DMS114 treated with DMSO at 0.1 percent for 48 hours (cell line): ENCODE data around the gene CDH20.
"Not testable (repeated sequence)": the region's sequence is repeated elsewhere in the genome, so short reads cannot be mapped to it uniquely, and the experiment has no call there.

ENCODE experiments used
- DNase-seq: peaks from one replicate; lab custom pipeline; 2025; ENCODE audit not compliant: unreplicated experiment; lab: John Stamatoyannopoulos, UW

The CDH20 gene

DNA sequence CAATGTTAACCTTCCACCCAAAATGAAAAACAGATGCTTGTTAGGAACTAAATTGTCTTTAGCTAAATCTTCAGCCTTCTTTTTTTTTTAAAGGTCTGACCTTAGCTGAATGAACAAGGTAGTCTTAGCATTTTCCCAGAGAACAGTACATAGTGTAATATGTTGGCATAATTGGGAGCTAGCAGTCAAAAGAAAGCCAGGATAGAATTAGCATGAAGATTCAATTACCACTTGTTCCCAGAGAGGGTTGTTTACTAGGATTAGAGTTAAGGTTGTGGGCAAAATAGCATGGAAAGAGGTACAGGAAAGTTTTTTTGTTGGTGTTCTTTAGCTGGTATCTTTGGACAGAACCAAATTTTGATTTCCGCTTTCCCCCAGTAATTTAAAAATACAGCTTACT, 6.9 kb downstream of the CDH20 start:
- no peak for DNase-seq

DNA sequence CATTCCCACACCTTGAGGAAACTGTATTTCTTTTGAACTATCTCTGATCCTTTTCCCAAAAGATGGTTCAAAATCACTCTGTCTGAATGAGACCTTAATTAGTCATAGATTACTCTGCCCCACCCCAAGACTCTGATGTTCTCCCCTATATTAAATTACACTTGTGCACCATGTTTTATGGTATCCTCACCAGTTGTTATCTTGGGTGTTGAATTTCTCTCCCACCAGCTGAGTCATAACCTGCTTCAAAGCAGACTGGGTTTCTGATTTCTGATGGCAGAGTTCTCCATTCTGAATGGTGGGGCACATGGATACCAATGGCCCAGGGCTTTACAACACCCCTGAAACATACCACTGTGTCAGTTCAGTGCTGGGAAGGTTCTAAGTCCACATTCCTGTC, 15.0 kb downstream of the CDH20 start:
- no peak for DNase-seq

DNA sequence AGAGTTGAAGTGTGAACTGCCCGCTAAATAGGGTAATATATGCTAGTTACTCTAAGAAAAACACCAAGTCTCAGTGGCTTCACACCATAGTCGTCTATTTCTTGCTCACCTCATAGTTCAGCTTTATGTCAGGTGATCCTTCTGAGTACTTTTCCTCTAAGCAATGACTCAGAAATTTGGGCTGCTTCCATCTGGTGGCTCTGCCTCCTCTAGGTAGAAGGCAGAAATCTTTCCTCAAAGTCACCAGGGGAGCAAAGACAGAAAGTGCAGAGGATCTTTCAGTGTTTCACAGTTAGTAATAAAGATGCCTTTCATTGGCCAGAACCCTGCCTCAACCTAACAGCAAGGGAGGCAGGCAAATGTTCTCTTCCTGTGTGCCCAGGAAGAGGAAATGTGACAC, 17.3 kb downstream of the CDH20 start:
- no peak for DNase-seq

DNA sequence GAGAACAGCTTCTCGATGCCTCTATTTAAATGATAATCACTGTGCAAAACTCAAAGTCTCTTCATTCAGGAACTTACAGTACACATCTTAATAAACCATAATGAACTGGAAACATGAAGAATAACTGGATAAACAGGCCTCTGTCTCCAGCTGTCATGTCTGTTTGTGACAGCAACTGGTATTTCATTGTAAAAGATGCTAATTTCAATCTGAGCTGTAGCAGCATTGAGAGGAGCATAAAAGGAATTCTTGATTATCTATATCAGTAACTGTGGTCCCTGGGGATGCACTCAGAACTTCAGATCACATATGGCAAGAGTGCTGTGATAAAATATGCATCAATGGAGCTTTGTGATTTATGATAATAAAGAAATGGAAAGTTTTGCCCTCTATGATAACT, 18.8 kb downstream of the CDH20 start:
- DNase-seq = no peak

DNA sequence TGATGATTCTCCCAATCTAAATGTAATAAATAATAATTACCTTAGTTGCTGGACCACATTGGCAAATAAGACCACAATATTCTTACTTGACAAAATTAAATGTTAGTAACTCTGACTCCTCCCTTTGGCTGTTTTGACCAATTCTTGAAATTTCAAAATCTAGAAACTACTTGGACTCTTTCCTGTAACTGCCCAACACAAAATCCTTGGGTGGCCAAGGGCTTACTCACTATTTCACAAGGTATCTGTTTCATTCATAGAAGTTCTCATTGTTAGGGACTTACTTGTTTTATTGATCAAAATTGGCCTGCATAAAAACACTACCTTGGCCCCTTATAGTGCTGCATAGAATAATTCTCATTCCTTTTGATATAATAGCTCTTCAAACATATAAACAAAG, 19.4 kb downstream of the CDH20 start:
- no peak for DNase-seq

DNA sequence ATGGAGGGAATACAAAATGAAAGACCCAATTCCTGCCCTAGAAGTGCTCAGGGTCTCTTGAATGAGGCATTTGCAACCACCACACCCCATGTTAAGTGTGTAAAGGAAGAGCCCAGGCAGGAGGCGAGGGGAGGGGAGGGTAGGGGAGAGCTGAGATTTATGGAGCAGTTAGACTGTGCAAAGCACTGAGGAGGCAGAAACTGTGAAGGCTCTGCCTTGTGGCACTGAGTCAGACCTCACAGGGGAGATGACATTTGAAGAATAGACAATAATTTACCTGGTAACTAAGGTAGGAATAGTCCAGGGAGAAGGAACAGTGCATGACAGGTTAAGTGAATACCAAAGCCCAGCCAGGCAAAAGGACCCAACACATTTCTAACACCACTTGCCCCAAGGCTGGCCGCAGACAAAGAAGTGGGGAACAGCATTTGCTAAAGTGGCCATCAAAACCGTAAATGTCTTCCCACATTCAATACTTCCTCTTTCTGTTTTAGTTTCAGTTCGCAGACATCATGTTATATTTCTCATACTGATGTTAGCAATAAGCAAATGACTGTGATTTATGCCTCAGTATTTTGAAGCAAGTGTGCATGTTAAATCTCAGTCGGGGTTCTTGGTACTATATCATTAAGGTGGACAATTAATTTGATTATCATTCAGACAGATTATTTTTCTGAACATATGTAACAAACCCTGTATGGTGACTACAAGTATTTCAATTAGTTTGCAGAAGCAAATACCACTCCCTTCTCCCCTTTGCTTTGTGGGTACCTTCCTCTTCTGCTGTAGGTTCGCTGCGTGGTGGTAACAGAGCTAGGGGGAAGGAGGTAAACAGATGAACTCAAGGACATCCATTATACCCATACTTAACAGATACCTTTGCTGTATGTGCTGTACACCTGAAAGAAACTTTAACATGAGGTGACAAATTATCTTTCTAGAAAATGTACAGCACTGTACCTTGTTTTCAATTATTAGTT, 27.5 kb downstream of the CDH20 start:
- DNase-seq = no peak

DNA sequence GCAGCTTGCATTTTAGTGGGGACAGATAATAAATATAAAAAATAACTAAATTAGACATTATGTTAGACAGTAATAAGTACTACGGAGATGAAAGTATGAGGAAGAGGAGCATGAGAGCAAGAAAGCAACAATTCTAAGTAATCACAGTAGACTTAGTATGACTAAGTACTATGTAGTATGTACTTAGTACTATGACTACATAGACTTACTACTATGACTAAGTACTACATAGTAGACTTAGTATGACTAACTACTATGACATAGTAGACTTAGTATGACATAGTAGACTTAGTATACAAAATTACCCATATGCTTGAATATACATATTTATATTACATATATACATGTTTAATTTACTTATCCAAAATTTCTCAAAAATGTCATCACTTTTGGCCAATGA, 29.3 kb downstream of the CDH20 start:
- DNase-seq = no peak

DNA sequence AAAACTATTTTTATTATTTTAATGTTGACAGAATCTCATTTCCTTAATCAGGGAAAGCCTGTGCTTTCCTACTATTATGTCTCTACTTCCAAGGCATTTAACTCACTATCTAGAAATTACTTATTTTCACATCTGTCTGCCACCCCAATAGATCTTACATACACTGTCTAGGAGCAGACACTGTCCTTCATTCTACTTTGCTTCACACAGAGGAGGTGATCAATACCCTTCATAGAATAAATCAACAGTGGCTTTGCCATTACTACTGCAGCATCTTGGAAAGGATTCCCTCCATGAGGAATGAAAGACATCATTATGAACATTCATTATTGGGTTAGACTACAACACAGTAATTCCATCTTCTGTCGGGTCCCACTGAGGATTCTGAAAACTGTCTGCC, 31.7 kb downstream of the CDH20 start:
- no peak for DNase-seq

DNA sequence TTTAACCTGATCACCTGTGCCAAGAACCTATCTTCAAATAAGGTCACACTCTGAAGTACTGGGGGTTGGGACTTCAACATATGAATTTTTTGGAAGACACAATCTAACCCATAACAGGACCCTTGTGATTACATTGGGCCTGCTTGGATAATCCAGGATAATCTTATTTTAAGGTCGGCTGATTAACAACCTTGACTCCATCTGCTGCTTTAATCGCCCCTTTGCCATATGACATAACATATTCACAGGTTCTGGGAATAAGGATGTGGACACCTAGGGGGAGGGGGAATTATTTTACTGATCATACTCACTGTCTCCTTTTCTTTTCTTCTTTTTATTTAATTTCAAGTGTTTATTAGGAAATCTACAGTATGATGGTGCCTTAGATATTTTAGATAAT, 34.8 kb downstream of the CDH20 start:
- DNase-seq = no peak

DNA sequence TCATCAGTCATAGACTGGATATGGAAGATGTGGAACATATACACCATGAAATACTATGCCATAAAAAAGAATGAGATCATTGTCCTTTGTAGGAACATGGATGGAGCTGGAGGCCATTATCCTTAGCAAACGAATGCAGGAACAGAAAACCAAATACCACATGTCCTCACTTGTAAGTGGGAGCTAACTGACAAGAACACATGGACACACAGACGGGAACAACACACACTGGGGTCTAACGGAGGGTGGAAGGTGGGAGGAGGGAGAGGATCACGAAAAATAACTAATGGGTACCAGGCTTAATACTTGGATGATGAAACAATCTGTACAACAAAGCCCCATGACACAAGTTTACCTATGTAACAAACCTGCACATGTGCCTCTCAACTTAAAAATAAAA, 36.4 kb downstream of the CDH20 start:
- DNase-seq = not testable (repeated sequence)

DNA sequence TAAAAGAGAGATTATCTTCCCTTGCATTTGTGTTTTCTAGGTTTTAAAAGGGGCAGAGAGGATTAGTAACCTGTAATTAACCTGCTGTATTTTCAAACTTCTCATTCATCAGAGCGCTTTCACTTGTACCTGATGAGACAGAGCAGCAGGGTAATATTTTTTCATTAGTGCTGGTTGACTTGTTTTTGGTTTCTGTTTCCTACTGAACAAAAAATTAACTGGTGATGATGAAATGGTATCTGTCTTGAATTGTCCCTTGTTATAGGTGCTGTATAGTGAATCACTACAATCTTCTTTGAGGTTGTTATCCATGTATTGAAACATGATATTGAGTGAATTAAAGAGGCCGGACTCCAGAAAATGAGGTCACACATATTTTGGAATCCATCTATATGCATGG, 37.9 kb downstream of the CDH20 start:
- DNase-seq = no peak

DNA sequence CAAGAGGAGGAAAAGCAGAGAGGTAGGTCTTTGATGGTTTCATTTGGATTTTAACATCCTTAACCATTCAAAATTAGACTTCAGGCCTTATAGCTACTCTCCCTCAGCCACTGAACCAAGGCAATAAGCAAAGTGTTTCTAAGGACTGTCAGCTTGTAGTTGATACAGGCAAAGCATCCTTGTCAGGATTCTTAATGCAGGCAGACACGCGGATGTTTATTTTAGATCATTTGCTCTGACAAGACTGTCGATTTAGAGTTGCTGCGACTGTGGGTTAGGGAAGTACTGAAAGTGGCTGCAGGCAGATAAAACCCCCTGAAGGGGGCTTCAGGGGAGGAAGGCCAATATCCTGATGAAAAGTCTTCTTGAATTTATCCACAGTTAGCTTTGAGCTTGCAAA, 46.6 kb downstream of the CDH20 start:
- no peak for DNase-seq

DNA sequence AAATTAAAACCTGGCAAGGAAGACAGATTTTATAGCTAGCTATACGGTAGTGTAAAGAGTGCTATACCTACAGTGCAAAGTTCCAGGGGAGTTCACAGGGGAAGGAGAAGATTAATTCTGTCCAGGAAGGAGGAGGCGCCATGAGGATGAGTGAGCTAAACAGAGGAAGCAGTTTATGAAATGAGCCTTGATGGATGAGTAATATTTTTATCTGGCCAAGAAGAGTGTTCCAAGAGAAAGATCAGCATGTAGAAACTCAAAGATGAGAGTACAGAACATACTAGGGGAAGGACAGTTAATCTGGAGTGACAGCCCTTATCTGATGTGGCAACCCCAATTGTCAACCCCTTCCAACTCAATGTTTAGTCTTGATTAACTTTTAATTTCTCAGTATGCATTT, 54.8 kb downstream of the CDH20 start:
- DNase-seq = no peak

DNA sequence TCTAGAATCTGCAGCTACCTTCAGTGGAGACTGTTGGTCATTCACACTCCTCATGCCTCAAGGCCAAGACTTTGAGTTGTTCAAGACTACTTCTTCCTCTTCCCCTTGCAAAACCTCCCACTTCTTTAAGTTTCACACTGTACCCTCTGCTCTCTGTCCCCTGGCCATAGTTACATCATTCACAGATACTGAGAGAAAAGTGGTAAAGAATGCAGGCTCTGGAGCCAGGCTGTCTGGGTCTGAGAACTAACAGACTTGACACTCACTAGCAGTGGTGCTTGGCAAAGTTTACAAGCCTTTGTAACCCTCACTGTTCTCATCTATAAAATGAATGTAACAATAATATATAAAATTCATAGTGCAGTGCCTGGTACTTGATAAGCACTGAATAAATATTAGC, 61.8 kb downstream of the CDH20 start:
- DNase-seq = no peak

DNA sequence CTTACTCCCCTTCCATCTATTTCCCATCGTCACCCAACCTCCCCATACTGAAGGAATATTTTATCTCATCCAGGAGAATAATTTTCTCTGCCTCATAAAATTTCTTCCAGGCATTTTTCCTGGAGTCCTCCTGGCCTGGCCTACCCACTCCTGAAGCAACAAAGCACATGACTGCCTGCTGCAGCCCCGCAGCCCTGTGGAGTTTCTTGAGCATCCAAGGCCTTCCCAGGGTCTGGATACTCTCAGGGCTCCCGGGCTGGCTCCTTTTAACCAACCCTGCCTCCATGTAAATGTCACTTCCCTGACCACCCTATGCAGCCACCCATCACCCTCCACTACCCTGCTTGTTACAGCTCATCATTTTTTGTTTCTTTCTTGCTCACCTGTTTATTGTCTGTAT, 64.0 kb downstream of the CDH20 start:
- DNase-seq = no peak

DNA sequence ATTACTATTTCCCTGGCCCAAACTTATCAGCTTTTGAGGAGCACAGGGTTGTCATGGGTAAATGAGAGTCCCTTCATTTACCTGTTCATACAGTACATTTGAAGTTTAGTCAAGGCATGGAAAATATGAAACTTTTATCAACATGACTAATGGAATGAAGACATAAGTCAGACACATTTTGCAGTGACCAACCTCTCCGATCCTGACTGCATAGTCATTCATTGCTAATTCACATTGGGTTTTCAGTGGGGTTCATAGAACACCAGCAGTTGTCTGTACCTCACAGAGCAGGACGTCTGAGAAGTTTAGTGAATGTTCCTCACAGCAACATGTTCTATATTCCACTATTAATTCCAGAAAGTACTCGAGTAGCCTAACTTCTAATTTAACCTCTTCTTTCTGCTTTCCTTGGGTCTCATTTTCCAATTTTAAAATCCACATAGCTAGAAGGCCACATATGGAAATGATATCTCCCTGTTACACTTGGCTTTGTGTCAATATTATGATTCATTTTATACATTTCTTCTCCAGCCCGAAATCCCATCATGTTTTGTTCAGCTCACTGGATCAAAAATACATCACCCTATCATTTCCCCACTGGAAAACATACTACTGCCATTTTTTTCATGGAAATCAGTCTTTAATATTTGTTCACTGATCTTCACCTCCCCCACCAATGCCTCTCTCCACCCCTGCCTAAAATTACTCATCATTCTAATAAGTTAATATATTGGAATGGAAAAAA, 65.9 kb downstream of the CDH20 start:
- no peak for DNase-seq

DNA sequence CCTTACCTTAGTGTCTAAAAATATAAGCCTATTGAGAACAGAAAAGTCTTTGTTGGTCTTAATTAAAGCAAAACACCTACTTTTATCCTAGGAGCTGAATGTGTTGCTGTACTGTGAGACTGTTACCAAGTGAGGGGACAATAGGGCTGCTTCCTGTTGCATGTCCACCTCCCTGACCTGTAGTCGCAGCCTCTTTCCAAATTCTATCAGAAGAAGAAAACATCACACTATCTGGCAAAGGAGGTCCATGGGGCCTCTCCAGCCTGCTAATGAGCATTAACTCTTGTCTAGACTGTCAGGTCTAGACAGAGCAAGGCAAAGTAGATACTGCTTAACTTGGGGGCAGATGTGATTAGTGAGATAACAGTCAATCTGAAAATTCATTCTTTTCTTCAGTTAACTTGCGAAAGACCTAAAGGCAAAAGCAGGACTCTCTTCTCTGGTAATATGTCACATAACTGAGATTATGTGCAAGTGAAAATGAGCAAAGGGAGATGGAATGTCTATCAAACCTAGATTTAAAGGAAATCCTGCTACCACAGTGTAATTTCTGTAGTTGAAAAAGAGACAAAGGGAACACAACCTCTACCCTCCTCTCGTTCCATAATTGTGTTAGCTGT, 66.9 kb downstream of the CDH20 start:
- no peak for DNase-seq

DNA sequence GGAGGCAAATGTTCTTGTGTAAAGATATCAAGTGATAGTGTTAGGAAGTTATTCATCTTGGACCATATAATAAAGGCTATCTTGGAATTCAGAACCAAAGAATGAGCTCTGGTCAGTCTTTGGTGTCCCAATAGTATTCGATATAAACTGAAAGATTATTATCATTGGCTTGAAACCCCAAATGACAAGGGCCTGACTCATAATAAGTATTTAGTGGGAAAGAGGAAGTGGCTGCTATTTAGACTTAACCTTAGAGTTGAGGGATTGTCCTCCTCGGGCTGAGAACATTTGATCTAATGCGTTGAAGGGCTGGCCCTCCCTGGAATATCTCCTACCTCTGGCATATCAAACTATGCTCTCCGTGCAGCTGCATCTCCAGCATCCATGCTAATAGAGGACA, 67.5 kb downstream of the CDH20 start:
- no peak for DNase-seq

DNA sequence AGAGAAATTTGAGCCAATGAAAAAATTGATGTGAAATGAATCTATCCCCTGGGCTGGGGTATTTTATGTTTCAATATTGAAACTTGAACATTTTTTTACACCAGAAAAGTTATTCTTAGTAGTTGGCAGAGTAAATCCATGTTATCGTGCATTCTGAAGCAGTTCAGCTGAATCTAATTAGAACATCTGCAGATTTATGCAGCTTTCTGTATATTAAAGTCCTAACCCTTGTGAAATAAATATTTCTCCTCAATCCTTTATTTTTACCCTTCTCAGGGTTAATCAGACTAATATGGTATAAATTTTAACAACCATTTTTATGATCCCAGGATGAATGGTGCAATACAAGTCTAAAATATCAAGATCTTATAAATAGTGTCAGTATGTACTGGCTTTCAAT, 69.5 kb downstream of the CDH20 start:
- no peak for DNase-seq

DNA sequence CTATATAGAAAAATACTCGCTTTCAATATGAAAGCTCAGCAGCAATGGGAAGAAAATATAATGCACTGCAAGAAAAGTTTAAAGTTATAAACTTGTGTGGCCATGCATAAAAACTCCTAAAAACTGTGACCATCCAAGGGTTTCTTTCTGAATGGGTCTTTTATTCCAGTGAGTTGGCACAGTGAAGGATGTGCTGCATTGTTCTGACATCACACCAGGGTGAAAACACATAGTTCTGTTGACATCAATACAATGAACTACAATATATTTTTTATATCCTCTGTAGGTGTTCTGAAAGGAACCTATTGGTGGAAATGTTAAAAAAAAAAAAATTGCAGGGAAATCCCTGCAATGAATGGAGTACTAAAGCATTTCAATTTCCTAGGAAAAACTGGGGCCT, 80.2 kb downstream of the CDH20 start:
- no peak for DNase-seq

DNA sequence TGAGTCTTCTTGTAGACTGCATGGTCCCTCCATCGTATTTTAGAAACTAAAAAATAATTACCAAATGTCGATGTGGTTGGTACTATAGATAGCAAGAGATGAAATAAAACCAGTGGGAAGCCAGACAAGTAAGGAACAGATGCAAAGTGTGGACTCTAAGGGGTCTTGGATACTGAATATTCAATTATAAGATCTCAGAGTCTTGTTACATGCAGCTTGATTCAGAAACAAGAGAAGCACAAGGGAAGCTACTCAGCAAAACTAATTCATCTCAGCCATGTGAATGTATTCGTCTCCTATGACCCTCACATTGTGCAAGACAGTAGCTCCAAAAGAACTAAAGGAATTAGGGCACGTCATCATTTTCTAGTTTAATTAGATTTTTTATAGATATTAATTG, 80.9 kb downstream of the CDH20 start:
- DNase-seq = no peak

DNA sequence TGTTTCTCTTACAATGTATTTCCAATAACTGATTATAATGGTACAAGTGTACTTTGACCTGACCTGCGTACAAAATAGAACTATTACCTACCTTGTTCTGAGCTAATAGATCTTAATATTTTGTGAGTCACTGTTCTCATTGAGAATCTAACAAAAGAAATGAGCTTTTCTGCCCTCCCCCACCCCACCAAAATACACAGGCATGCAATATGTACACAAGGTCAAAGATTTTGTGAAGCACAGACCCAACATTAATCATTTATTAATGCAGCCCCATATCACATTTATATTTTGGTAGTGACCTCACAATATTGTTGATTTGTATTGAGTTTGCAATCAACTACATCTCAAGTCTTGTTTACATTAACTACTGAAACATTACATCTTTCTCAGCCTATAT, 86.5 kb downstream of the CDH20 start:
- no peak for DNase-seq
